ENCODE results near the gene LRP11.
"Not testable (repeated sequence)": the region's sequence is repeated elsewhere in the genome, so short reads cannot be mapped to it uniquely, and the experiment has no call there.

Gene LRP11

DNA sequence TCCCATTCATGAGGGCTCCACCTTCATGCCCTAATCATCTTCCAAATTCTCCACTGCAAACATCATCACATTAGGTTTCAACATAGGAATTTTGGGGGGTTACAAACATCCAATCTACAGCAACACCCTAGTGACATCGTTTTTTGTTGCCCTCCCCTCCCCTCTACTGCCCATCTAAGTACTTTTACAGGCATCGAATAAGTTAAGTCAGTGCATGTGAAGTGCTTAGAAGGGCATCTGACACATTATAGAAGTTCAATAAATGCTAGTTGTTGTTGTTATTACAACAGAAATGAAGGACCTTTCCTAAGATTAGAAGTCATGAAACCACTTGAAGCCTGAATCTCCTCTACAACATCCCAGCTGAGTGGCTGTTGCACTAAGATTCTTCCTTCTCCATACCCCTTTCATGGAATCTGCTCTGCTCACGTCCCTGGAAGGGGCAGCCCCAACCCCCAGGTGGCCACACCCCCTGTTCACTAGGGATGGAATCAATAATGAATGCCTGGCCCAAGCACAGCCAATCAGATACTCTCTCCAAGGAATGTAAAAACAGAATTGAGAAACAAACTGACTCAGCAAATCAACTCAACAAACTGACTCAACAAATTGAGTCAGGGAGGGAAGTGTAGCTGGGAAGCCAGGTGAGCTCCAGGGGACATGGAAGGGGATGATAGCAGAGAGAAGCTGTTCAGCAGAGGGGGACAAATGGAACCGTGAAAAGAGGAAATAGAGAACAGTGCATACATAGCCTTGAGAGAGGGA is 3.9 kb upstream of the LRP11 start:
- DNase-seq: no peak

- DNase-seq: peak; percentile 65
Measured at GRCh38 chr6:149864578-149865535, 698 bp upstream of the LRP11 start.

DNA sequence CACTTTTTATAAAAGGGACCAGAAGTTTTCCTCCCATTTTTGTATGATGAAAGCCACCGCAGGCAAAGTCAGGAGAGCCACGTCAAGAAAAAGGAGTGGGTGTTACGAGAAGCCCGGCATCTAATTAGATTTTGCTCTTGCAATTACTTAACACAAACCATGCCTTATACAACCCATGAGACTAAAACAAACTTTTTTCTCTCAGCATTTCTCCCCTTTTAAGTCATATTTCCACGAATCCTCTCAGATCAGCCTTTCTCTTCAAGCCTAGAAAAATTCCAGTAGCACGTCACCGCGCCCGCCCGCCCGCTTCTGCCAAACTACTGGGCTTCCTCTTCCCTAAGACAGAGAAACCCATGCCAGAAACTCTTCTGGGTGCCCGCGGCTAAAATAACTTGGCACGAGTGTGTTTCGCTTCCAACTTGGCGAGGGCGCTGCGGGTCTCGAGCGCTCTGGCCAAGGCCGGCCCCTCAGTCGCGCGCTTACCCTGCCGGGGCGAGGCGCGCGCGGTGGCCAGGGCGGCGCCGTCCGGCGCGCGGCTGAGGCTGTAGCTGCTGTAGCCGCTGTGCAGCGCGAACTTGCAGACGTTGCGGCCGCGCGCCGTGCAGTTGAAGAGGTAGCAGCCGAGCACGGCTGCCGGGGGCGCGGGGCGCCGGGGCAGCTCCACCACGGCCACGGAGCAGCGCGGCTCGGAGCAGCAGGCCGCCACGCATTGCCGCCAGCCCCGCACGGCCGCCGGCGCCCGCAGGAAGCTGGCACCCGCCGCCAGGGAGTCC is 1.0 kb downstream of the LRP11 start:
- peak; percentile 14 for DNase-seq

- not testable (repeated sequence) for DNase-seq
Measured at GRCh38 chr6:149862424-149862738, 1.8 kb downstream of the LRP11 start.

- DNase-seq: no peak
Measured at GRCh38 chr6:149861603-149862423, 2.3 kb downstream of the LRP11 start.

- DNase-seq: no peak
Measured at GRCh38 chr6:149860834-149861602, 3.1 kb downstream of the LRP11 start.

GRCh38 chr6:149860513-149860833 is 3.7 kb downstream of the LRP11 start:
- no peak for DNase-seq

DNA sequence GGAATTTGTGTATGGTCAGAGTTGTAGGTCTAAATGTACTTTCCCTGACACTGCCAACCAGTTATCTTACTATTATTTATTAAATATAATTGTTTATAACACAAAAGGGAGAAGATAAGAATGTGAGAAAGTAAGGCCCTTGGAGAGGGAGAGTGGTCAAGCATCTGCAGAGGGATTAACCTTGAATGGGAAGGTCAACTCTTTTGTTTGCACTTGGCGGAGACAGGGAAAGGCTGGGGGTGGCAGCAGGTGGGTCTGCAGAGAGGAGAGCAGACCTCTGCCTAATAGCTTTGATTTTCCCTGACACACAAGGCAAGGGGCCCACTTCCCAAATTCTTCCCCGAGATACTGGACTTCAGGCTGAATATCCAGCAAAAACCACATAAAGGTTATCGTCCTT is 4.2 kb downstream of the LRP11 start:
- DNase-seq: no peak

- DNase-seq: no peak
Measured at GRCh38 chr6:149859368-149859767, 4.8 kb downstream of the LRP11 start.

- DNase-seq: no peak
Measured at GRCh38 chr6:149857541-149857940, 6.6 kb downstream of the LRP11 start.

DNA sequence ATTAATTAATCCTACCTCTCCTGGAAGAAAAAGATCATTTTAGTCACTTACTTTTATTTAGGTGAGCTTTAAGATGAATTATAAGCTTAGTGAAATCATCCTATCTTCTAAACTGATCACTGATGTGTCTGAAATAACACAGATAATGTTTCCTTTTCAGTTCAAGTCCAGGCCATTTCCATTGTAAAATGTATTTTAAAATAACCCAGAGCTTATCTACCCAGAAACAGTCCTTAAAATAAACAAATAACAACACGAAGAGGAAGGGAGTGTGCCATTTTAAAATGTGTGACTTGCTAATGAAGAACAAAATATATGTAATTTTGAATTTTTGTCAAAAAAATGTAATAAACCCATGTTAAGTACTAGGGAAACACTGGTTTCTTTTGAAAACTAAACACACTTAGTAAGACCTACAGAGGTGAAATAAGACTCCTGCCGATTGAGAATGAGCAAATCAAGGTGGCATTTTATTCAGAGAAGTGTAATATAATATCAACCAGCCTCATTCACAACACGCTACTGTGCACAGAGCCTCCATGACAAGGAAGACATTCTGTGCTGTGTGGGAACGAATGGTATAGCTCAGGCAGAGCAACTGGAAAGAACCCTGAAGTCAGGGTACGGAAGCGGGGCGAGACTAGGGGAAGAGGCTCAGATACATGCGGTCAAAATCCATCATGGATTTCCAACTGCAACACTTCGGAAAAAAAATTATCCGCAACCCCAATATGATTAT is 7.7 kb downstream of the LRP11 start:
- DNase-seq: no peak

GRCh38 chr6:149855741-149856140 is 8.4 kb downstream of the LRP11 start:
- DNase-seq: no peak

GRCh38 chr6:149855040-149855654 is 9.0 kb downstream of the LRP11 start:
- no peak for DNase-seq

DNA sequence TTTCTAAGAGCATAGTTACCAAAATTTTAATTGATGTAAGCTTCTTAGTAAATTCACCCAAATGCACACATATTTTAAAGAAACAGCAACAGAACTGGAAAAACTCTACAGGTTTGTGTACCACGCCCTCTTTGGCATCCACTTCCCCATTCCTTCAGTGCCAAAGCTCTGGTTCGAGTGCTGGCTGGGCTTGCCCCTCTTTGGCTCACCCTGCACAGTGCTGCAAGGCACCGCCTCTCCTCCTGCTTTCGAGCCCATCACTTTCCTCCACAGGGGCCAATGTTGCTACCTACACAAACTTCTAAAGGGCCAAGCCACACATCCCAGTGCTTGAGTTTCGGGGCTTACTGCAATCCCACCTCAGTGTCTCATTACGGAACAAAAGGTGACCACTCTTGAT is 9.6 kb downstream of the LRP11 start:
- DNase-seq: no peak

DNA sequence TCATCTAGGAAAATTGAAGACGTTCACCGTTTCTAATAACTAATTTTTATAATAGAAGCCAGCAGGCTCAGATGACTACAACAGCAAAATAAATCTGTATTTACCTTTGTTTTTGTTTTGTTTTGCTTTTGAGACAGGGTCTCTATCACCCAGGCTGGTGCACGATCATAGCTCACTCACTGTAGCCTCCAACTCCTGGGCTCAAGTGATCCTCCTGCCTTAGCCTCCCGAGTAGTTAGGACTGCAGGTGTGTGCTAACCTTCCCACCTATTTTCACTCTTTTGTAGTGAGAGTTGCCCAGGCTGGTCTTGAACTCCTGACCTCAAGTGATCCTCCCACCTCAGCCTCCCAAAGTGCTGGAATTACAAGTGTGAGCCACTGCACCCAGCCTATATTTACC is 10.1 kb downstream of the LRP11 start:
- DNase-seq: not testable (repeated sequence)

DNA sequence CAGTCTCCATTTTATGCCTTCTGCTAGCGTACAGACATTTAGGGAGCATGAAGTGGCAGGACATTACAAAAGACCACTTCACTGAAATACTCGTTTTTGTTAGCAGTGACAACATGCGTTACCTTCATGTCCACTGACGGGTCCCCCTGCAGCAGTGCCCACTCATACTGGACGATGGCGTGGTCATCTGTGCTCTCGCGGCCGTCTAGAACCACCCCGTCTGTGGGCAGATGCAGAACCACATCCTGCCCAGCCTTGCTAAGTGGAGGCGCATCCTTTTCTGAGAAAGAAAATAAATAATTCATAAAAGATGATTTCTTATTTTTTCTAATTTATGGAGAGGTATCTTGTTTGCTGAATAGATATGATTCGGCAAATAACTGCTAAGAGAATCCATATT is 11.3 kb downstream of the LRP11 start:
- no peak for DNase-seq

GRCh38 chr6:149852180-149852579 is 12.0 kb downstream of the LRP11 start:
- DNase-seq: no peak

DNA sequence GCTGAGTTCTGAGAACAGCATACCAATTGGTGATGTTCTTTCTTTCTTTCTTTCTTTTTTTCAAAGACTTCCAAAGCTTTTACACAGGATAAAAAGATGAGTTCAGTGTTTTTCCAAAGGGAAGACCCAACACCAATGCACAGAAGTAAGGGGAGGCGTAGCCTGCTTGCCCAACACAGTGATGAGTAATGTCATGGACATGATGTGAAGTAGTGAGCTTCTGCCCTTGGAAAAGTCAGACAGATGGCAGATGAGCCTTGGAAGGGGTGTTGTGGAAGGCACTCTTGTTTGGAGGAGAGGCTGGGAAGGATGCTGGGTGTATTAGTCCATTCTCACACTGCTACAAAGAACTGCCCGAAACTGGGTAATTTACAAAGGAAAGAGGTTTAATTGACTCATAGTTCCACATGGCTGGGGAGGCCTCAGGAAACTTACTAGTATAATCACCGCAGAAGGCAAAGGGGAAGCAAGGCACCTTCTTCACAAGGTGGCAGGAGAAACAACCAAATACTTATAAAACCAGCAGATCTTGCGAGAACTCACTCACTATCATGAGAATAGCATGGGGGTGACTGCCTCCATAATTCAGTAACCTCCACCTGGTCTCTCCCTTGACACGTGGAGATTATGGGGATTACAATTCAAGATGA is 12.6 kb downstream of the LRP11 start:
- no peak for DNase-seq

DNA sequence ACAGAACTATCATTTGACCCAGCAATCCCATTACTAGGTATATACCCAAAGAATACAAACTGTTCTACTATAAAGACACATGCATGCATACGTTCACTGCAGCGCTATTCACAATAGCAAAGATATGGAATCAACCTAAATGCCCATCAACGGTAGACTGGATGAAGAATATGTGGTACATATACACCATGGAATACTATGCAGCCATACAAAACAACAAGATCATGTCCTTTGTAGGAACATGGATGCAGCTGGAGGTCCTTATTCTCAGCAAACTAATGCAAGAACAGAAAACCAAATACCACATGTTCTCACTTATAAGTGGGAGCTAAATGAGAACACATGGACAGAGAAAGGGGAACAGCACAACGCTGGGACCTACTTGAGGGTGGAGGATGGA is 15.8 kb downstream of the LRP11 start:
- DNase-seq: not testable (repeated sequence)

DNA sequence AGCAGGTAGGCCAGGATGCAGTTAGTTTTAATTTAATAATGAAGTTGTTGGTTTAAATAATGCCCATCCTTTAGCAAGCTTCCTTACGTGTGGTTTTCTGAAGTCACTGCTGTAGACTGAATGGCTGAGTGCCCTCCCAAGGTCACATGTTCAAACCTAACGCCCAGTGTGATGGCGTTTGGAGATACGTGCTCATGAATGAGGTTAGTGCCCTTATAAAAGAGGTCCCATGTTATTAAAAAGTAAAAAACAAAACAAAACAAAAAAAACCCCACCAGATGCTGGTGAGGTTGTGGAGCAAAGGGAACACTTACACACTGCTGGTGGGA is 16.3 kb downstream of the LRP11 start:
- DNase-seq: no peak

Measured in CD4-positive, alpha-beta T cell treated with Interleukin-10 for 1 hour (primary cell).